Gastrocnemius medialis (tissue), 4 donors: ENCODE measurements around the gene RIPK3. TPM values are rescaled to one million over a fixed set of nuclear protein-coding genes. Genes with fewer than 3 reads are reported as not detected.

Experiments used
- ATAC-seq, 2 donors: fragments of 150-250 bp; one replicate each; pipeline ENCODE4 v1.9.1; 2016
- DNase-seq, 2 donors: peaks; one replicate each; pipeline ENCODE4 v3.0.0-alpha.2; 2019
- H3K27ac ChIP-seq, 4 donors: fragments of 200-600 bp; sonication (generic); 1 replicate in 1 of 4; 2 replicates in 3 of 4; pipeline ENCODE4 v1.5.1; 2016 to 2018; ENCODE audit warnings: mild to moderate bottlenecking in 2 of 4, moderate library complexity in 1 of 4
- H3K27me3 ChIP-seq, 3 donors: fragments of 200-600 bp; sonication (generic) in 2 of 3; 1 replicate in 1 of 3; 2 replicates in 2 of 3; pipeline versions ENCODE4 v1.5.1 to v1.6.0; 2016 to 2019; ENCODE audit warnings: mild to moderate bottlenecking in 1 of 3, moderate library complexity in 1 of 3
- H3K36me3 ChIP-seq, 2 donors: fragments of 200-600 bp; sonication (generic) in 1 of 2; one replicate each; pipeline ENCODE4 v1.5.1; 2017 to 2018
- H3K4me1 ChIP-seq, 2 donors: fragments of 200-600 bp; sonication (generic) in 1 of 2; one replicate each; pipeline ENCODE4 v1.5.1; 2016 to 2017; ENCODE audit warnings: mild to moderate bottlenecking in 2 of 2
- H3K4me3 ChIP-seq, 4 donors: fragments of 200-600 bp; sonication (generic) in 3 of 4; 1 replicate in 1 of 4; 2 replicates in 3 of 4; pipeline ENCODE4 v1.5.1; 2016 to 2019; ENCODE audit warnings: mild to moderate bottlenecking in 2 of 4
- H3K9me3 ChIP-seq, 3 donors: fragments of 200-600 bp; sonication (generic) in 2 of 3; 1 replicate in 1 of 3; 2 replicates in 2 of 3; pipeline ENCODE4 v1.5.1; 2016 to 2019
- CTCF ChIP-seq, 5 experiments: fragments of 450-650 bp in 3 of 5; fragments of 200-600 bp in 2 of 5; sonication (generic) in 2 of 5; IDR thresholded peaks in 4 of 5; conservative IDR thresholded peaks in 1 of 5; 1 replicate in 4 of 5; 2 replicates in 1 of 5; pipeline ENCODE4 v1.5.1; 2016 to 2019; ENCODE audit warnings: antibody characterized with exemption in 5 of 5, mild to moderate bottlenecking in 3 of 5, moderate library complexity in 3 of 5
- POLR2A ChIP-seq, 2 donors: fragments of 450-650 bp; IDR thresholded peaks; one replicate each; pipeline ENCODE4 v1.6.1; 2017; ENCODE audit warnings: antibody characterized with exemption in 2 of 2, mild to moderate bottlenecking in 2 of 2, moderate library complexity in 2 of 2
- in situ Hi-C, 4 donors: fragments of 200-750 bp; cut with MboI; loops; one replicate each; pipeline versions ENCODE4 v1.15.0 to v1.8.0; 2017; ENCODE audit warnings: low sequenced_read_pairs in 4 of 4
- intact Hi-C: fragments of 100-400 bp; cut with DNase I; formaldehyde crosslinking; loops from one replicate; pipeline ENCODE4 v1.15.1; 2023; ENCODE audit warnings: low total_unique reads
- total RNA-seq, 4 donors: library from RNA; depleted of rRNA; stranded (reverse); fragments of >200 nt; gene quantifications; one replicate each; pipeline versions ENCODE4 v1.1.0 to v1.2.3, GENCODE V29; 2016

RIPK3 gene
- total RNA-seq, 4 donors from 2014 or later = 0.66 to 1.6 (median 0.97) TPM

- DNase-seq (peak; percentile 49 to 70), ATAC-seq (peak; percentile 49 to 52)
- Histone ChIP-seq H3K4me3 (peak within 1 kb of the TSS; percentile 44 to 62 (median 55)), H3K9me3 (no peaks in the 10 kb centered on the region), H3K27ac (peak within 1 kb of the TSS; percentile 74 to 85 (median 80)), H3K27me3 (peaks cover 38 to 46% (median 43%) of the 10 kb centered on the region in 3 donors), H3K36me3 (no peaks in the 10 kb centered on the region), H3K4me1 (peaks cover 10 to 13% of the 10 kb centered on the region in 2 donors)
- intact Hi-C loops = loop anchor here (2.0 to 5.0 kb wide), 3 partner anchors 33 to 63 kb away; partner anchors contain the start of gene ADCY4
- in situ Hi-C loops = loop anchor here in 1 of 4 donors (5.0 kb wide), 1 partner anchor 65 kb away; no protein-coding TSS in a partner anchor
- TF ChIP-seq CTCF (IDR thresholded peaks at IDR 0.05 in 4 of 5, conservative IDR thresholded peaks at IDR 0.05 in 1 of 5) (no peak), POLR2A (IDR thresholded peaks at IDR 0.05) (no peak)
Measured at GRCh38 chr14:24367514-24368211, 27.9 kb upstream of the RIPK3 start, which contains the start of gene NFATC4. TSS of gene NFATC4 (plus strand) at chr14:24368184. CDS start at chr14:24368341, 157 bp downstream.

- Histone ChIP-seq H3K27me3 (peaks cover 38 to 46% (median 43%) of the 10 kb centered on the region in 3 donors), H3K9me3 (no peaks in the 10 kb centered on the region), H3K27ac (peak overlapping the region; percentile 74 to 85 (median 80)), H3K4me1 (peaks cover 10% of the 10 kb centered on the region in 2 donors), H3K36me3 (no peaks in the 10 kb centered on the region), H3K4me3 (peak overlapping the region; percentile 44 to 62 (median 55))
- ATAC-seq (peak; percentile 48 to 60), DNase-seq (peak; percentile 58 to 73)
- intact Hi-C loops = loop anchor here (2.0 to 5.0 kb wide), 3 partner anchors 32 to 64 kb away; partner anchors contain the start of gene ADCY4
- TF ChIP-seq POLR2A (IDR thresholded peaks at IDR 0.05) (peak in 1 of 2 donors; percentile 57), CTCF (IDR thresholded peaks at IDR 0.05 in 4 of 5, conservative IDR thresholded peaks at IDR 0.05 in 1 of 5) (no peak)
- in situ Hi-C loops = loop anchor here in 1 of 4 donors (5.0 kb wide), 1 partner anchor 65 kb away; no protein-coding TSS in a partner anchor
Measured at GRCh38 chr14:24366721-24367513, 27.1 kb upstream of the RIPK3 start.

GRCh38 chr14:24366413-24366720 is 26.6 kb upstream of the RIPK3 start:
- intact Hi-C loops (loop anchor here (2.0 to 5.0 kb wide), 3 partner anchors 32 to 64 kb away; partner anchors contain the start of gene ADCY4), in situ Hi-C loops (loop anchor here in 1 of 4 donors (5.0 kb wide), 1 partner anchor 66 kb away; no protein-coding TSS in a partner anchor)
- H3K27me3 ChIP-seq = peaks cover 38 to 46% (median 43%) of the 10 kb centered on the region in 3 donors
- ATAC-seq = peak; percentile 46 to 55
- H3K9me3 ChIP-seq = no peaks in the 10 kb centered on the region
- H3K4me3 ChIP-seq = peak overlapping the region; percentile 44 to 62 (median 55)
- no peak for TF ChIP-seq CTCF (IDR thresholded peaks at IDR 0.05 in 4 of 5, conservative IDR thresholded peaks at IDR 0.05 in 1 of 5)
- TF ChIP-seq POLR2A (IDR thresholded peaks at IDR 0.05) = no peak
- no peaks in the 10 kb centered on the region for H3K36me3 ChIP-seq
- H3K27ac ChIP-seq = peak overlapping the region; percentile 74 to 85 (median 80)
- H3K4me1 ChIP-seq = peaks cover 10% of the 10 kb centered on the region in 2 donors
- no peak for DNase-seq

- ATAC-seq (peak; percentile 31 to 37), DNase-seq (peak; percentile 59 to 61)
- H3K27me3 ChIP-seq = peaks cover 38 to 46% (median 43%) of the 10 kb centered on the region in 3 donors
- H3K36me3 ChIP-seq = no peaks in the 10 kb centered on the region
- H3K4me3 ChIP-seq = peak overlapping the region; percentile 44 to 62 (median 55)
- H3K4me1 ChIP-seq = peaks cover 10% of the 10 kb centered on the region in 2 donors
- peak overlapping the region; percentile 74 to 85 (median 80) for H3K27ac ChIP-seq
- TF ChIP-seq CTCF (IDR thresholded peaks at IDR 0.05 in 4 of 5, conservative IDR thresholded peaks at IDR 0.05 in 1 of 5) (peak; percentile 28 to 69 (median 62)), POLR2A (IDR thresholded peaks at IDR 0.05) (no peak)
- in situ Hi-C loops = loop anchor here in 1 of 4 donors (5.0 kb wide), 1 partner anchor 66 kb away; no protein-coding TSS in a partner anchor
- no peaks in the 10 kb centered on the region for H3K9me3 ChIP-seq
- intact Hi-C loops = loop anchor here (2.0 to 5.0 kb wide), 3 partner anchors 31 to 65 kb away; partner anchors contain the start of gene ADCY4
Measured at GRCh38 chr14:24365600-24366412, 26.0 kb upstream of the RIPK3 start.
